ENCODE measurements around the gene UBASH3B.

UBASH3B gene

GRCh38 chr11:122848186-122848585 is 192.7 kb downstream of the UBASH3B start:
- no peak overlapping the region for H2AFZ ChIP-seq (ENCODE audit: low read length)
- H3K4me3 ChIP-seq (ENCODE audit: low read length), result no peak overlapping the region
- H3K79me2 ChIP-seq (ENCODE audit: low read length), result no peaks in the 10 kb centered on the region
- no peaks in the 10 kb centered on the region for H3K9me3 ChIP-seq (replicated peaks; ENCODE audit: insufficient read depth, low read length)
- H3F3A ChIP-seq (ENCODE audit: insufficient read depth, low read length), result no peaks in the 10 kb centered on the region
- no peaks in the 10 kb centered on the region for H3K36me3 ChIP-seq (replicated peaks; ENCODE audit: insufficient read depth, low read length)
- H3K9ac ChIP-seq (ENCODE audit: low read length), result no peak overlapping the region
- H3K27ac ChIP-seq (ENCODE audit: low read length), result no peak overlapping the region
- no peaks in the 10 kb centered on the region for H3K9me2 ChIP-seq (replicated peaks; ENCODE audit: insufficient read depth, low read length)
- no peak for DNase-seq
- no peaks in the 10 kb centered on the region for H4K20me1 ChIP-seq (ENCODE audit: insufficient read depth, low read length)
- no peak overlapping the region for H3K4me2 ChIP-seq (ENCODE audit: low read depth, low read length)
- no peaks in the 10 kb centered on the region for H3K27me3 ChIP-seq (replicated peaks; ENCODE audit: insufficient read depth, low read length)
- no peaks in the 10 kb centered on the region for H3K4me1 ChIP-seq (ENCODE audit: low read length)
- TF ChIP-seq EZH2 (optimal IDR thresholded peaks at IDR 0.05; ENCODE audit: low read depth, low read length) (no peak), EZH2phosphoT487 (IDR thresholded peaks at IDR 0.05; ENCODE audit: low read length) (no peak), CTCF (IDR thresholded peaks at IDR 0.05; ENCODE audit: low read length) (no peak)

GRCh38 chr11:122850076-122850631 is 194.6 kb downstream of the UBASH3B start:
- no peak for TF ChIP-seq EZH2 (optimal IDR thresholded peaks at IDR 0.05; ENCODE audit: low read depth, low read length)
- no peak for TF ChIP-seq EZH2phosphoT487 (IDR thresholded peaks at IDR 0.05; ENCODE audit: low read length)
- no peak for TF ChIP-seq CTCF (IDR thresholded peaks at IDR 0.05; ENCODE audit: low read length)
- no peak overlapping the region for H3K9ac ChIP-seq (ENCODE audit: low read length)
- H3K79me2 ChIP-seq (ENCODE audit: low read length), result no peaks in the 10 kb centered on the region
- no peaks in the 10 kb centered on the region for H3K9me2 ChIP-seq (replicated peaks; ENCODE audit: insufficient read depth, low read length)
- no peaks in the 10 kb centered on the region for H3F3A ChIP-seq (ENCODE audit: insufficient read depth, low read length)
- H2AFZ ChIP-seq (ENCODE audit: low read length), result no peak overlapping the region
- DNase-seq, result no peak
- no peaks in the 10 kb centered on the region for H4K20me1 ChIP-seq (ENCODE audit: insufficient read depth, low read length)
- no peaks in the 10 kb centered on the region for H3K4me1 ChIP-seq (ENCODE audit: low read length)
- no peak overlapping the region for H3K27ac ChIP-seq (ENCODE audit: low read length)
- H3K27me3 ChIP-seq (replicated peaks; ENCODE audit: insufficient read depth, low read length), result no peaks in the 10 kb centered on the region
- no peak overlapping the region for H3K4me2 ChIP-seq (ENCODE audit: low read depth, low read length)
- H3K4me3 ChIP-seq (ENCODE audit: low read length), result no peak overlapping the region
- H3K36me3 ChIP-seq (replicated peaks; ENCODE audit: insufficient read depth, low read length), result no peaks in the 10 kb centered on the region
- no peaks in the 10 kb centered on the region for H3K9me3 ChIP-seq (replicated peaks; ENCODE audit: insufficient read depth, low read length)

DNA sequence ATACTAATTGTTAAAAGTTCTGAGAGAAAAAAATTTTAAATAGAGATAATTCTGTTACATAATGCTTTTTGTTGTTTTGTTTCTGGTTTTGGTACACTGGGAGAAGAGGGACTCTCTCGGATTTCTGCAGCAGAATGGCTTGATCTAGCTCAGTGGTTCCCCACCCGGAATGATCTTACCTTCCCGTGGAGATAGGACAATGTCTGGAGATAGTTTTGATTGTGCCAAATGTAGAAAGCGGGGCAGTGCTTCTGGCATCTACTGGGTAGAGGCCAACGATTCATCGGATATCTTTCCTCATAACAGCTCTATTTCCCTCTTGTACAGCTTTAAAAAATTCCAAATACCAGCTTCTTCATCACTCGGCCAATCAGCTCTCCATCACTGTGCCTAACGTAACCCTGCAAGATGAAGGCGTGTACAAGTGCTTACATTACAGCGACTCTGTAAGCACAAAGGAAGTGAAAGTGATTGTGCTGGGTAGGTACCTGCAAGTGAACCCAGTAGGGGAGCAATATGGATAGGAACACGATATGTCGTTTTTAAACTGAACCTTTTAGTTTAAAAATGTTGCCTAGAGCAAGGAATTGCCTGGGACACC is 195.9 kb downstream of the UBASH3B start:
- no peaks in the 10 kb centered on the region for H3K79me2 ChIP-seq (ENCODE audit: low read length)
- no peaks in the 10 kb centered on the region for H3K36me3 ChIP-seq (replicated peaks; ENCODE audit: insufficient read depth, low read length)
- DNase-seq, result peak; percentile 27
- H3K4me2 ChIP-seq (ENCODE audit: low read depth, low read length), result 0 out of 2 replicates have a peak overlapping the region, but pooled peaks have one; percentile 9
- no peak overlapping the region for H3K27ac ChIP-seq (ENCODE audit: low read length)
- no peak overlapping the region for H2AFZ ChIP-seq (ENCODE audit: low read length)
- no peaks in the 10 kb centered on the region for H4K20me1 ChIP-seq (ENCODE audit: insufficient read depth, low read length)
- TF ChIP-seq EZH2 (optimal IDR thresholded peaks at IDR 0.05; ENCODE audit: low read depth, low read length), result no peak
- no peak for TF ChIP-seq EZH2phosphoT487 (IDR thresholded peaks at IDR 0.05; ENCODE audit: low read length)
- TF ChIP-seq CTCF (IDR thresholded peaks at IDR 0.05; ENCODE audit: low read length), result no peak
- no peaks in the 10 kb centered on the region for H3K27me3 ChIP-seq (replicated peaks; ENCODE audit: insufficient read depth, low read length)
- H3K4me3 ChIP-seq (ENCODE audit: low read length), result 0 out of 2 replicates have a peak overlapping the region, but pooled peaks have one; percentile 12
- H3K4me1 ChIP-seq (ENCODE audit: low read length), result no peaks in the 10 kb centered on the region
- H3K9me3 ChIP-seq (replicated peaks; ENCODE audit: insufficient read depth, low read length), result no peaks in the 10 kb centered on the region
- H3F3A ChIP-seq (ENCODE audit: insufficient read depth, low read length), result no peaks in the 10 kb centered on the region
- H3K9me2 ChIP-seq (replicated peaks; ENCODE audit: insufficient read depth, low read length), result no peaks in the 10 kb centered on the region
- H3K9ac ChIP-seq (ENCODE audit: low read length), result no peak overlapping the region

All from MM.1S (cell line).